ENCODE data around the gene HUNK.

DNA sequence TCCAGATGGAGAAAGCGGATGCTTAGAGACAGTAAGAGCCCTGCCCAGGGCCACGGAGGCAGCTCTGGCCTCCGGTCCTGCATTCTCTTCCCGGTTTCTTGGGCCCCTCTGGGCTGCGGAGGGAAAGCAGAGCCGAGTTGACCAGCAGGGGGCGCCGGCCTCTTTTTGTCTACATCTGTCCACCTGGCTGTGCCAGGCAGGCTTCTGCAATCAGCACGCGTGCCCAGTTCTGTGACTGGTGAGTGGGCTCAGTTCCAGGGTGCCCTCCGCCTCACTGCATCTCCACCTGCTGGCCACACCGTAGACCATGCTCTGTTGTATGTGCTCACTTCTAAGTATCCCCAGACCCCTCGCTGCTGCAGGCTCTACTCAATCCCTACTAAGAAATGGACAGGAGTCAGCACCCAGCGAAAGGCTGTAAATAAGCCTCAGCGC is 6.7 kb upstream of the HUNK start:
- no peak for TF ChIP-seq YY1 (IDR thresholded peaks at IDR 0.05; ENCODE audit: low read depth)
- no peak; the same call in 1 of the 2 replicates for TF ChIP-seq TCF12 (IDR thresholded peaks at IDR 0.05; ENCODE audit: low read depth)
- TF ChIP-seq, protein P1, sequence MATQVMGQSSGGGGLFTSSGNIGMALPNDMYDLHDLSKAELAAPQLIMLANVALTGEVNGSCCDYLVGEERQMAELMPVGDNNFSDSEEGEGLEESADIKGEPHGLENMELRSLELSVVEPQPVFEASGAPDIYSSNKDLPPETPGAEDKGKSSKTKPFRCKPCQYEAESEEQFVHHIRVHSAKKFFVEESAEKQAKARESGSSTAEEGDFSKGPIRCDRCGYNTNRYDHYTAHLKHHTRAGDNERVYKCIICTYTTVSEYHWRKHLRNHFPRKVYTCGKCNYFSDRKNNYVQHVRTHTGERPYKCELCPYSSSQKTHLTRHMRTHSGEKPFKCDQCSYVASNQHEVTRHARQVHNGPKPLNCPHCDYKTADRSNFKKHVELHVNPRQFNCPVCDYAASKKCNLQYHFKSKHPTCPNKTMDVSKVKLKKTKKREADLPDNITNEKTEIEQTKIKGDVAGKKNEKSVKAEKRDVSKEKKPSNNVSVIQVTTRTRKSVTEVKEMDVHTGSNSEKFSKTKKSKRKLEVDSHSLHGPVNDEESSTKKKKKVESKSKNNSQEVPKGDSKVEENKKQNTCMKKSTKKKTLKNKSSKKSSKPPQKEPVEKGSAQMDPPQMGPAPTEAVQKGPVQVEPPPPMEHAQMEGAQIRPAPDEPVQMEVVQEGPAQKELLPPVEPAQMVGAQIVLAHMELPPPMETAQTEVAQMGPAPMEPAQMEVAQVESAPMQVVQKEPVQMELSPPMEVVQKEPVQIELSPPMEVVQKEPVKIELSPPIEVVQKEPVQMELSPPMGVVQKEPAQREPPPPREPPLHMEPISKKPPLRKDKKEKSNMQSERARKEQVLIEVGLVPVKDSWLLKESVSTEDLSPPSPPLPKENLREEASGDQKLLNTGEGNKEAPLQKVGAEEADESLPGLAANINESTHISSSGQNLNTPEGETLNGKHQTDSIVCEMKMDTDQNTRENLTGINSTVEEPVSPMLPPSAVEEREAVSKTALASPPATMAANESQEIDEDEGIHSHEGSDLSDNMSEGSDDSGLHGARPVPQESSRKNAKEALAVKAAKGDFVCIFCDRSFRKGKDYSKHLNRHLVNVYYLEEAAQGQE (IDR thresholded peaks at IDR 0.05; ENCODE audit: low read depth): no peak
- TF ChIP-seq FOXM1 (IDR thresholded peaks at IDR 0.05; ENCODE audit: borderline replicate concordance, low read depth): no peak
- TF ChIP-seq, protein P2, sequence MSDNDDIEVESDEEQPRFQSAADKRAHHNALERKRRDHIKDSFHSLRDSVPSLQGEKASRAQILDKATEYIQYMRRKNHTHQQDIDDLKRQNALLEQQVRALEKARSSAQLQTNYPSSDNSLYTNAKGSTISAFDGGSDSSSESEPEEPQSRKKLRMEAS (IDR thresholded peaks at IDR 0.05): peak; percentile 46
- 0 out of 2 replicates have a peak, but pooled peaks have one; percentile 22 for TF ChIP-seq TEAD4 (IDR thresholded peaks at IDR 0.05)
- TF ChIP-seq EP300 (IDR thresholded peaks at IDR 0.05; ENCODE audit: borderline replicate concordance): no peak
- no peak for TF ChIP-seq ZBTB7A (IDR thresholded peaks at IDR 0.05; ENCODE audit: low read depth)
- TF ChIP-seq RAD21 (IDR thresholded peaks at IDR 0.05; ENCODE audit: low read depth): peak; percentile 80
